ENCODE measurements around the gene TCFL5.

Gene TCFL5

DNA sequence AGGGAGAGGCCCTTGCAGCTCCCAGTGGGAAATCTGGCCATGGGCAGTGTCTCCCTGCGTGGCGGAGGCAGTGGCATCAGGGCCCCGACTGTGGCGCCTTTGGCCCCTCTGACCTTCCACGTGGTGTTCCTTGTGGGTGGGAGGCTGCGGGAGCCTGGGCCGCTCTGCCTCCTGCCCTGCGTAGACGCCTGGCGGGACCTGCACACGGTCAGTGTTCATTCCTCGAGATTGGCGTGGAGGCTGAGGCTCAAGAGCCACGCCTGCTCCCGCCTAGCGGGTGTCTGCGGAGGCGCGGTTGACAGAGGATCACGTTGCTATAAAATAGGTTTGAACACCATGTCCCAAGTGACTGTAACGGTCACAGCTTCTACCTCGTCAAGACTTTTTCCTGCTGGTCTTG, 30.8 kb downstream of the TCFL5 start:
- Mint-ChIP-seq H3K27ac (no peak overlapping the region), H3K4me3 (no peak overlapping the region), H3K27me3 (no peaks in the 10 kb centered on the region), H3K9me3 (ENCODE audit: low read depth) (no peaks in the 10 kb centered on the region), H3K36me3 (no peaks in the 10 kb centered on the region), H3K4me1 (ENCODE audit: low read depth) (peaks cover 8% of the 10 kb centered on the region)

DNA sequence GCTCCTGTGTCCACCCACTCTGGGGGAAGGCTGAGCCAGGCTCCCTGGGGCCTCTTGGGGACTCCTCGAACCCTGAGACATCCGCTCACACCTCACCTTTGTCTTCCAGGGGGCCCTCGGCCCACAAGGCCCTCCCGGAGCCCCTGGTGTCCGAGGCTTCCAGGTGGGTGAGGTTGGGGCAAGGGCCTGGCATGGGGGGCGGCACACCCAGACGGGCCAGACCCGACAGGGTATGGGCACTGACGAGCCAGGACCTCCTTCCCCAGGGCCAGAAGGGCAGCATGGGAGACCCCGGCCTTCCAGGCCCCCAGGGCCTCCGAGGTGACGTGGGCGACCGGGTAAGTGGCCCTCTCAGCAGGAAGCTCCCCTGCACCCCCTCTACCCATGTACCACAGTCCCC, 31.4 kb downstream of the TCFL5 start:
- Mint-ChIP-seq H3K4me1 (ENCODE audit: low read depth) (peaks cover 8% of the 10 kb centered on the region), H3K9me3 (ENCODE audit: low read depth) (no peaks in the 10 kb centered on the region), H3K27ac (no peak overlapping the region), H3K36me3 (no peaks in the 10 kb centered on the region), H3K27me3 (no peaks in the 10 kb centered on the region), H3K4me3 (no peak overlapping the region)

DNA sequence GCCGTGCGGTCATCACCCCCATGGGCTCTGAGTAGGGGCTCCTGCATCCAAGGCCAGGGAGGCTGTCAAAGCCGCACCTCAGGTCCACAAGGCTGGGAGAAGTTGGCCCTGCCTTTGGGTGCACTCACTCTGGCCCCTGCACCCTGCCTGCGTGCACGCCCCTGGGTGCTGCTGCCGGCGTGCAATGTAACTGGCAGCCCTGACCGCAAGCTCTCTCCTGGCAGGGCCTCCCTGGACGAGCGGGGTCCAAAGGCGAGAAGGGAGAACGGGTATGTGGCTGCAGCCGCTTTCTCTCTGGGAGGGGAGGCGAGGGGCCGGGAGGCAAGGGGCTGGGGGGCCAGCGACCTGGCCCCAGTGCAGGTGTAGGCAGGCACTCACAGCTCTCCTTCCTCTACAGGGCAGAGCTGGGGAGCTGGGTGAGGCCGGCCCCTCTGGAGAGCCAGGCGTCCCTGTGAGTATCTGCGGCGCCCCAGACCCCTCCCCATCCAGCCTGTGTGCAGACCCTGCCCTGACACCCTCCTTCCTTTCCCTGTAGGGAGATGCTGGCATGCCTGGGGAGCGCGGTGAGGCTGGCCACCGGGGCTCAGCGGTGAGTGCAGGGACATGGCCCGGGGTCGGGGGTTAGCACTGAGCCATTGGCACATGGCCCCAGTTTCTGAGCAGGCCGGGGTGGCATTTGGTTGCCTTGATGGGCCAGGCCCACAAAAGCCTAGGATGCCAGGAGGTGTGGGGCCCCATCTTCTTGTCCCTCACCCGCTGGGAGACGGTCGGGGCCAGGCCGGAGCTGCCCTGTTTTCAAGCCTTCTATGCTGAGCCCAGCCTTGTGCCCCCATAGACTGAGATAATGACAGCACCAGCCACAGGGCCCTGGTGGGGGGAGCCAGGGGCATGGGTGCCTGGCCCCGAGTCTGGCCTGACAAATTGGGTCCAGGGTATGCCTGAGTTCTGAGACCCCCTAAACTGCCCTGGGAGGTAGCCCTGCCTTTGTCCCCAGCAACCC, 32.1 kb downstream of the TCFL5 start:
- Mint-ChIP-seq H3K27me3 (no peaks in the 10 kb centered on the region), H3K4me1 (ENCODE audit: low read depth) (peaks cover 8% of the 10 kb centered on the region), H3K27ac (no peak overlapping the region), H3K9me3 (ENCODE audit: low read depth) (no peaks in the 10 kb centered on the region), H3K4me3 (no peak overlapping the region), H3K36me3 (no peaks in the 10 kb centered on the region)

DNA sequence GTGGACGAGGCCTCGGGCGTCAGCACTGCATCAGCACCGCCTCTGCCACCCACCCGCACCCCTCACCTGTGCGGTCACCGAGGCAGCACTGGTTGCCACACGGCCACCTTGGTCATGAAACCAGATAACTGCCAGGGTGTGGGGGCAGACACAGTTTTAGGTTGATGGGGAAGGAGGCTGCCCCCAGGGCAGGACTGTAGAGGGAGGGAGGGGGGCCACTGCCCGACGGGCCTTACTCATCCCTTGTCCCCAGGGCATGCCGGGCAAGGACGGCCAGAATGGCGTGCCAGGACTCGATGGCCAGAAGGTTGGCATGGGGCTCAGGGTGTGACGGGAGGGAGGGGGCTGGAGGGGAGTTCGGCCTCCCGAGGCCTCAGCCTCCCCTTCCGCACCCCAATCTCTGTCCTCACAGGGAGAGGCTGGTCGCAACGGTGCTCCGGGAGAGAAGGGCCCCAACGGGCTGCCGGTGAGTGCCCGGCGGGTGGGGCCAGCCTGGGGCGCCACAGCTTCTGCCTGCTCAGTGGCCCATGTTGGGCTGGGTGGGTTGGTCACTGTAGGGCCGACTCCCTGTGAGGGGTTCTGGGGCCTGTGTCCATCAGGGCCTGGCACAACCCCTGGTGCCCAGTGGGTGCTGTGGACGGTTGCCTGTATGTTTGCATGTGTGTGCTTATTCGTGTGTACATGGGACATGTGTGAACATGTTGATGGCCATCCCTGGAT, 33.0 kb downstream of the TCFL5 start:
- Mint-ChIP-seq H3K27me3 (no peaks in the 10 kb centered on the region), H3K36me3 (no peaks in the 10 kb centered on the region), H3K27ac (no peak overlapping the region), H3K4me3 (no peak overlapping the region), H3K9me3 (ENCODE audit: low read depth) (no peaks in the 10 kb centered on the region), H3K4me1 (ENCODE audit: low read depth) (peaks cover 8% of the 10 kb centered on the region)

DNA sequence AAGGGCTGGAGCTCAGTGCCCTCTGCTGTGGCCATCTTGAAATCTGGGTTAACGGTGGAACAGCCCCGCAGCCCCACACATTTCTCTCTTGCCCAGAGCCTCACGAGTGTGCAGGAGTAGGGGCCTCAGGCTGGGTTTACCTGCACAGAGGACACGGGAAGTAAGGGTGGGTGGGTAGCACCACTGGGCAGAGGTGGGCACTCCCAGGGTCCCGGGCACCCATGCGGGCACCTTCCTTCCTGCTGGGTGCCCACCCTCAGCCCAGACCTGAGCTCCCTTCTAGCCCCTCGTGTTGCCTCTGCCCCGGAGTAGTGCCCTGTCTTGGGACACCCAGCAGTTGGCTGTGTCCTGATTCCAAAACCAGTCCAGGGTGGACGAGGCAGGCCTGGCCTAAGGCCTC, 33.6 kb downstream of the TCFL5 start:
- no peak overlapping the region for H3K27ac Mint-ChIP-seq
- H3K4me3 Mint-ChIP-seq, result no peak overlapping the region
- no peaks in the 10 kb centered on the region for H3K27me3 Mint-ChIP-seq
- no peaks in the 10 kb centered on the region for H3K36me3 Mint-ChIP-seq
- no peaks in the 10 kb centered on the region for H3K9me3 Mint-ChIP-seq (ENCODE audit: low read depth)
- peaks cover 9% of the 10 kb centered on the region for H3K4me1 Mint-ChIP-seq (ENCODE audit: low read depth)

DNA sequence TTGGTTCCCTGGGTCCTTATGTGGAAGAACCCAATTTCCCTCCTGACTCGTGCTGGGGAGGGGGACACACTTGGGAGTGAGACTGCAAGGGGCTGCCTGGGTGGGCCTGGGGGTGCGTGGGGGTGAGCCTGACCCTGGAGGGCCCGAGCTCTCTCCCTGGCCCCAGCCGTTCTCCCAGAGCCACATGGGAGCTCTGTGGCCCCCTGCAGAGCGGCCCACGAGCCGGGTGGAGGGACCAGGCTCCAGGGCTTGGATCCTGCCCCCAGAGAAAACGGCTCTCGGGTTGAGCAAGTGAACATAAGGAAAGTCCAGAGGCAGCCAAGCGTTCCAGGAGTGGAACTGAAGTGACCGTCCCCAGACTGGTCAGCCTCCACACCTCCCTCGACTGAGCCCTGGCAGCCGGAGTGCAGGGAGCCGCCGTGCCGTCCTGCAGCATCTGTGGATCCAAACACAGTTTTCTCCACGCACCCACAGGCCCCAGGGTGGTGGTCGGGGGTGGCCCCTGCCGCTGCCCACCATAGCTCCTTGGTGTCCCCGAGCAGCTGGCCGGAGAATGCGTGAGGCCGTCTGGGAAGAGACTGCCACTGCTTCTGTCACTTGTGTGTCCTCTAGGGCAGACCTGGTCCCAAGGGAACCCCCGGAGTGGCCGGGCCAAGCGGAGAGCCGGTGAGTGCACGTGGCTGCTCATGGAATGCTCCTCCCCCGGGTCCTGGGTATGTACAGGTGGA, 34.1 kb downstream of the TCFL5 start:
- H3K27me3 Mint-ChIP-seq, result no peaks in the 10 kb centered on the region
- peaks cover 8% of the 10 kb centered on the region for H3K4me1 Mint-ChIP-seq (ENCODE audit: low read depth)
- no peaks in the 10 kb centered on the region for H3K36me3 Mint-ChIP-seq
- H3K4me3 Mint-ChIP-seq, result no peak overlapping the region
- H3K9me3 Mint-ChIP-seq (ENCODE audit: low read depth), result no peaks in the 10 kb centered on the region
- H3K27ac Mint-ChIP-seq, result no peak overlapping the region

DNA sequence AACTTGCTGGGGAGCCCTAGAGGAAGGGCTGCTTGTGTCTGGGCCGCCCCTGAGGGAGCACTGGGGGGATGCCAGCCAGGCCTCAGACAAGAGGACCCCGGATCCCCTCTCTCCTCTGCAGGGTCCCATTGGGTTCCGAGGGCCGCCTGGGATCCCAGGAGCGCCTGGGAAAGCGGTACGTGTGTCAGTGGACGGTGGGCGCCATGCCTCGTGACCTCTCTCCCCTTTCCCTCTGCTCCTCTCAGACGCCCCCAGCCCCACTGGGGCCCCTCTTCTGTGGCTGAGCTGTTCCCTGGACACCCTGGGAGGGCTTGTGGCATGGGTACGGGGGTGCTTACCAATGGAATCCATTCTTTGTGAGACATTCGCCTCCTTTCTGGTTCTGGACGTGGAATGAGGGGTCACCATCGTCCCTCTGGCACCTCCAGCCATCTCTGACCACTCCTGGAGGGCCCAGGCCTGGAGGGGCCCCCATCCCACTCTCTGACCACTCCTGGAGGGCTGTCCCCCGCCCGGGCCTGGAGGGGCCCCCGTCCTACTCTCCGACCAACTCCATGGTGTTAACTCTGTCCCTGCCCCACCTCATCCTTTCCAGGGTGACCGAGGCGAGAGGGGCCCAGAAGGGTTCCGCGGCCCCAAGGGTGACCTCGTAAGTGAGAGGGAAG, 34.8 kb downstream of the TCFL5 start:
- Mint-ChIP-seq H3K27me3 (no peaks in the 10 kb centered on the region), H3K27ac (no peak overlapping the region), H3K9me3 (ENCODE audit: low read depth) (no peaks in the 10 kb centered on the region), H3K36me3 (no peaks in the 10 kb centered on the region), H3K4me1 (ENCODE audit: low read depth) (peaks cover 5% of the 10 kb centered on the region), H3K4me3 (no peak overlapping the region)

DNA sequence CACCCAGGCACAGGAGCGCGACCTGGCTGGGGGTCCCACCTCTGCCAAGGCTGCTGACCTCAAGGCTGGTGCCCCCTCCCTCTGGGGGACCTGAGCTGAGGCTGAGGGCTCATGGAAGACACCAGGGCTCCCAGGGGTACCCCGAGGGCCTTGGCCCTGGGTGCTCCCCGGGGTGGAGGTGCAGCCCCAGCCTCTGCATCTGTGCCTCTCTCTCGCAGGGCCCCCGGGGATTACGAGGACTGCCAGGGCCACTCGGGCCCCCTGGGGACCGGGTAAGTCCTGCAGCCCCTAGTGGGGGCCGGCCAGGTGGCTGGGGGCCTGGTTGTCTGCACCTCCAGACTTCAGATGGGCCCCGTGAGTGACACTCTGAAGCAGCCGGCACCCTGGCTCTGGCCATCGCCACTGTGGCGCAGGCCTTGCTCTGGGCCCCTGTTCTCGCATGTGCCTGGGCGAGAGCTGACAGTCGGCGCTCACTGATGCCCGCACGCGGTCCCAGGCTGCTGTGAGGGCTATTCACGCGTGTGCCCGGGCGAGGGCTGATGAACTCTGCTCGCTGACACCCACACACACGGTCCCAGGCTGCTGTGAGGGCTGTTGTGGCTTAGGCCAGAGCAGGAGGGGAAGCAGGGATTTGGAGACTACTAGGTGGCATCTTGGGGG, 35.5 kb downstream of the TCFL5 start:
- H3K9me3 Mint-ChIP-seq (ENCODE audit: low read depth), result no peaks in the 10 kb centered on the region
- H3K4me3 Mint-ChIP-seq, result no peak overlapping the region
- H3K27ac Mint-ChIP-seq, result no peak overlapping the region
- no peaks in the 10 kb centered on the region for H3K36me3 Mint-ChIP-seq
- peaks cover 4% of the 10 kb centered on the region for H3K4me1 Mint-ChIP-seq (ENCODE audit: low read depth)
- no peaks in the 10 kb centered on the region for H3K27me3 Mint-ChIP-seq

DNA sequence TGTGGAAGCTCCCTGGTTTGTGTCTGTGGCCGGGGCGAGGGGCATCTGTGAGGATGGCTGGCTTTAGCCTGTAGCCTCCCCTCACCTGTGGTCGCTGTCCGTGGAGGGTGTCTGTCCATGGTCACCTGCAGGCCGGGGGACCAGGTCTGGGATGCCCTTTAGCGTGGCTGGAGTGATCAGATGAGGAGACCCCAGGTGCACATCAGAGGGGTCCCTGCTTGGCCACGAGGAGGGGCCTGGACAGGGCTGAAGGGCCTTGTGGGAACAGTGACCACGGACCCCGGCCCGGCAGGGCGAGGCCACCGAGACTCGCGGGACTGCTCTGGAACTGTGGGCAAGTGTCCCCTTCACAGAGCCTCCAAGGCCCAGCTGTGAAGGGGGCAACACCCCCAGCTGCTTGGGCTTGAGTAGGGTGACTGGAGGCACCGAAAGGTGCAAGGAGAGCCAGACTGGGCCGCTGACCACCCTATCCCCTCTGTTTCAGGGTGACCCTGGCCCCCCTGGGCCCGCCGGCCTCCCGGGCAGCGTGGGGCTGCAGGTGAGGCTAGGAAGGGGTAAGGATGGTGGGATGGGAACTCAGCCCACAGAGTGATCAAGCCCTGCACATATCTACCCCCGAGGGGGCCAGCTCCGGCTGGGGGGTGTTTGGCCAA, 36.2 kb downstream of the TCFL5 start:
- Mint-ChIP-seq H3K27me3 (no peaks in the 10 kb centered on the region), H3K4me1 (ENCODE audit: low read depth) (peaks cover 4% of the 10 kb centered on the region), H3K9me3 (ENCODE audit: low read depth) (no peaks in the 10 kb centered on the region), H3K36me3 (no peaks in the 10 kb centered on the region), H3K27ac (no peak overlapping the region), H3K4me3 (no peak overlapping the region)

DNA sequence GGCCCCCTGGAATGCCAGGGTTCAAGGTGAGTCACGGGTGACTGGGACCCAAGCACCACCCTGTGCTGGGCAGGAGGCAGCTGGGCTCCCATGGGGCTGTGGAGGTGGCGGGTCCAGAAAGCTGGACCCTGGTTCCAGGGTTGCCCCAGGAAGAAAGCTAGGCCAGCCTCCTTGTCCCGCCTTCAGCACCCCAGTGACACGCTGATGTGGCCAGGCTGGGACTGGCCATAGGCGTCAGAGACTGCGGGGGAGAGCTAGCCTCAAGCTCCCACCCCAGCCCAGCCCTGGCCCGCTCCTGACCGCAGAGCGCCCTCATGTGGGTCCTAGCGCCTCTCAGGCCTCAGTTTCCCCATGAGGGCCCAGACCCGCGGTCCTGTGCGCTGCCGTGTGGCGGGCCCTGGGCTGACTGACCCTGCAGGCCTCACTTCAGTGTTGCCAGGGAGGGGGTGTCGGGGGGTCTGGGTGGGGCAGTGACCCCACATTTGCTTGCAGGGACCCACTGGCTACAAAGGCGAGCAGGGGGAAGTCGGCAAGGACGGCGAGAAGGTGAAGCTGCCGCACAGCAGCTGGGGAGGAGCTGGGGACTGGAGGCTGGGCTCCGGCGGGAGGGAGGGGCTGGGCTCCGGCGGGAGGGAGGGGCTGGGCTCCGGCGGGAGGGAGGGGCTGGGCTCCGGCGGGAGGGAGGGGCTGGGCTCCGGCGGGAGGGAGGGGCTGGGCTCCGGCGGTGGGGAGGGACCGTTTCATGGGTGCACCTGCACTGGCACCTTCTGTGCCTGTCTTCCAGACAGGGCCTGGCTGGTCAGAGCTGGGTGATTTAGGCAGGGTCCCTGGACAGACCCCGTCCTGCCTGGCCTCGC, 36.9 kb downstream of the TCFL5 start:
- Mint-ChIP-seq H3K4me3 (no peak overlapping the region), H3K27ac (no peak overlapping the region), H3K4me1 (ENCODE audit: low read depth) (peaks cover 4% of the 10 kb centered on the region), H3K27me3 (no peaks in the 10 kb centered on the region), H3K9me3 (ENCODE audit: low read depth) (no peaks in the 10 kb centered on the region), H3K36me3 (no peaks in the 10 kb centered on the region)

DNA sequence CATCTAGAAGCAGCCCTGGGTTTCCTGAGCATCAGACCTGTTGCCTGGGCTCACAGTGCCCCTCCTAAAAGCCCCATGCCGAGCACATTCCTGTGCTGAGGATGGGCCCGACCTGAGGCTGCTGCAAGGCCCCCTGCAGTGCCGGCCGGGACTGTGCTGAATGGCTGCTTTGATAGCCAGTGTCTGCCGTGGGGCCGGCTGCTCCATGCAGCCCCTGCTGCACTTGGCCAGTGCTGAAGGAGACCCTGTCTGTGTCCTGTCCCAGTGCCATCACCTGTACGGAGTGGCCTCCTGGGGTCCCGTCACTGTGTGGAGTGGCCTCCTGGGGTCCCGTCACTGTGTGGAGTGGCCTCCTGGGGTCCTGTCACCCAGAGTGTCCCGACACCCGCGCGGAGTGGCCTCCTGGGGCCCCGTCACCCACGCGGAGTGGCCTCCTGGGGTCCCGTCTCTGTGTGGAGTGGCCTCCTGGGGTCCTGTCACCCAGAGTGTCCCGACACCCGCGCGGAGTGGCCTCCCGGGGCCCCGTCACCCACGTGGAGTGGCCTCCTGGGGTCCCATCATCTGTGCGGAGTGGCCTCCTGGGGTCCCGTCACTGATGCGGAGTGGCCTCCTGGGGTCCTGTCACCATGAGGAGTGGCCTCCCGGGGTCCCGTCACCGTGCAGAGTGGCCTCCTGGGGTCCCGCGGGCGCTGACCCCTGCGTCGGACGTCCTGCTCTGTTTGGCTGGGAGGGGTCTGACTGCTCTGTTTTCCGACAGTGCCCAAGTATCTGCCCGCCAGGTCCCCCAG, 37.7 kb downstream of the TCFL5 start:
- no peak overlapping the region for H3K27ac Mint-ChIP-seq
- H3K36me3 Mint-ChIP-seq, result no peaks in the 10 kb centered on the region
- no peak overlapping the region for H3K4me3 Mint-ChIP-seq
- no peaks in the 10 kb centered on the region for H3K27me3 Mint-ChIP-seq
- H3K9me3 Mint-ChIP-seq (ENCODE audit: low read depth), result no peaks in the 10 kb centered on the region
- H3K4me1 Mint-ChIP-seq (ENCODE audit: low read depth), result peaks cover 4% of the 10 kb centered on the region

DNA sequence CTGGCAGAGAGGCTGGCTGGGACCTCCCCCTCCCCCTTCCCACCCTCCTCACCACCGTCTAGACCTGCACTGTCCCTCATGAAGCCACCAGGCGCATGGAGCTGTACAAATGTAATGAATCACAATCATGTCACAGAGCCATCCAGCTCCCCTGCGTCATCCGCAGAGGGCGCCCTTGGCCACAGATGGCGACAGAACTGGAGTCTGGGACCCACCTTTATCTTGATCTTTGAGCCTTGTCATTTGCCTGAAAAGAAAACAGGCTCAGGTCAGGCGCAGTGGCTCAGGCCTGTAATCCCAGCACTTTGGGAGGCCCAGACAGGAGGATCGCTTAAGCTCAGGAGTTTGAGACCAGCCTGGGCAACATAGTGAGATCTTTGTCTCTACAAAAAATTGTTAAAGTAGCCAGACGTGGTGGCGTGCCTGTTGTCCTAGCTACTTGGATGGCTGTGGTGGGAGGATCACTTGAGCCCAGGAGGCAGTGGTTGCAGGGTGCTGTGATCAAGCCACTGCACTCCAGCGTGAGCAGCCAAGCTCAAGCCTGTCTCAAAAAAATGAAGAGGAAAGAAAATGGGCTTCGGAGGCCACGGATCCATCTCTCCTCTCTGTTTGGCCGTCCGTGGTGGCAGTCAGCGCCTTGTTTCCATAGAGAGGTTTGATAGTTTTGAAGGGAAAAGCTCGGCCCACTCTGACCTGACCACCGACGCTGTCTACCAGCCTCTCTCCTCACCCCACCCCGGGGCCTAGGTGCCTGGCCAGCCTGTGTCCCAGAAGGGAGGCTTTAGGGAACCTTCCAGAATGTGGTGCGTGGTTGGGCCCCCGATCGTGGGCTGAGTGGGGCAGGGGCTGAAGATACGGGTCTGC, 38.6 kb downstream of the TCFL5 start:
- Mint-ChIP-seq H3K4me3 (no peak overlapping the region), H3K36me3 (no peaks in the 10 kb centered on the region), H3K27ac (no peak overlapping the region), H3K4me1 (ENCODE audit: low read depth) (peaks cover 4% of the 10 kb centered on the region), H3K9me3 (ENCODE audit: low read depth) (no peaks in the 10 kb centered on the region), H3K27me3 (no peaks in the 10 kb centered on the region)

All from activated naive CD8-positive, alpha-beta T cell (primary cell).